GM19328 (cell line): ENCODE measurements around the gene BHLHE40.

Experiments
- ATAC-seq: cut with Tn5 transposase; IDR thresholded peaks from one replicate; pipeline ENCODE4 v1.9.1; 2021; ENCODE audit warnings: mild to moderate bottlenecking, moderate library complexity; ENCODE audit not compliant: unreplicated experiment

BHLHE40 gene

DNA sequence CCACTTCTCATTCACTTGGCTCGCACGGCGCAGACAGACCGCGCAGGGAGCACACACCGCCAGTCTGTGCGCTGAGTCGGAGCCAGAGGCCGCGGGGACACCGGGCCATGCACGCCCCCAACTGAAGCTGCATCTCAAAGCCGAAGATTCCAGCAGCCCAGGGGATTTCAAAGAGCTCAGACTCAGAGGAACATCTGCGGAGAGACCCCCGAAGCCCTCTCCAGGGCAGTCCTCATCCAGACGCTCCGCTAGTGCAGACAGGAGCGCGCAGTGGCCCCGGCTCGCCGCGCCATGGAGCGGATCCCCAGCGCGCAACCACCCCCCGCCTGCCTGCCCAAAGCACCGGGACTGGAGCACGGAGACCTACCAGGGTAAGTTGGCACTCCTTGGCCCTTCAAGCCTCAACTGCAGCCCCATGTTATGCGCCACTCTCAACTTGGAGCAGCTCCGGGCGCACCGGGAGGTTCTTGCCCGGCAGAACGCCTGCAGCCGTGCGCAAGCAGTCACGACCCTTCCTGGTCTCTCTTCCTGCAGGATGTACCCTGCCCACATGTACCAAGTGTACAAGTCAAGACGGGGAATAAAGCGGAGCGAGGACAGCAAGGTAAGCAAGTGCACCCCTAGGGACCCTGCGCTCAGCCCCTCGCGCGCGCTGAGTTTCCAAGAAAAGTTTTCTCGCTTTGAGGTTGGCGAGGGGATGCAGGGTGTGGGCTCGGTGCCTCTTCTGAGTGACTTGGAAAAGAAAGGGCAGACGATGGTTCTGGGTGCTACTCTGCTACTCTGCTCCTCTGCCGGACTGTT lies at the start of gene BHLHE40:
BHLHE40 (plus strand) TSS at position 10 of the 801 bp plus-strand sequence; CDS start at position 292, 282 bp downstream.
- ATAC-seq = no peak

DNA sequence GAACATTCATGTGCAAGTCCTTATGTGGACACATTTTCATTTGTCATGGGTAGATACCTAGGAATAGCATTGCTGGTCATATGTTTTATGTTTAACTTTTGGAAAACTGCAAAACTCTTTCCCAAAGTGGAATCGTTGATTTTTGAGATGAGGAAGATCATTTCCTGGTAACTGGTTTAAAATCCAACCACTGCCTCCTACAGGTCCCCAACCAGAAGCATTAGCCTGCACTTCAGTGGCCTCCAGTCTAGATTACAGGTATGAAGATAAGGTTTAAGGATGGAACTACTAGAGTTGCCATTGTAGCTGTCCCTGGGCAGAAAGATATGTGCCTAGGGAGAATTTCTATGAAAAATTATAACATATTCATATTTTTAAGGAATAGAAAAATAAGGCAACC lies 48.7 kb upstream of the BHLHE40 start:
- ATAC-seq = no peak

DNA sequence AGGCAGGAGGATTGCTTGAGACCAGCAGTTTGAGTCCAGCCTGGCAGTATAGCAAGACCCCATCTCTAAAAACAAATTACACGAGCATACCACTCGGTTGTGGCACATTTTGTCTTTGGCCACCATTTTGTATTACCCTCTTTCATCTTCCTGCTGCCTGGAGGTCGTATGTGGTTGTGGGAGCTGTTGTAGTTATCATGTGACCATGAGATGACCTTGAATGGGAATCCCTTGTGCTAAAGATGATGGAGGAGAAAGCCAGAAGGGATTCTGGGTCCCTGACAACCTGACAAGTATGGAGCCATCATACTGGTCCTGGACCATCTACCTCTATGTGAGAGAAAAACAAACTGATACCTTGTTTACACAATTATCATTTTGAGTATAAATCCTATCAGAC lies 45.2 kb upstream of the BHLHE40 start:
- ATAC-seq = no peak

DNA sequence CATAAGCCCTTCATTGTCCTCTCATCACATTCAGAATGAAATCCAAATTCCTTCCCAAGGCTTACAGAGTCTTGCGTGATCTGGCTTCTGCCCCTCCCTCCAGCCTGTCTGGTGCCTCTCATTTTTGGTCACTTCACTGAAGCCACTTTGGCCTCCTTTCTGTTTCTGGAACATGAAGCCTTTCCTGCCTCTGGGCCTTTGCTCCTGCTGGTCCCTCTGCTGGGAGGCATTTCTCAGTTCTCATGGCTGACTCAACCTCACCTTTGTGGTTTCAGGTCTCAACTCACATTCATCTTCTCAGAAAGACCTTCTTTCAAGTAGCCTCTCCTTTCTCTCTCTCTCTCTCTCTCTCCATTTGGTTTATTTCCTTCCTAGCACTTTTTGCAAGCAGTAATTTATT lies 43.9 kb upstream of the BHLHE40 start:
- no peak for ATAC-seq

DNA sequence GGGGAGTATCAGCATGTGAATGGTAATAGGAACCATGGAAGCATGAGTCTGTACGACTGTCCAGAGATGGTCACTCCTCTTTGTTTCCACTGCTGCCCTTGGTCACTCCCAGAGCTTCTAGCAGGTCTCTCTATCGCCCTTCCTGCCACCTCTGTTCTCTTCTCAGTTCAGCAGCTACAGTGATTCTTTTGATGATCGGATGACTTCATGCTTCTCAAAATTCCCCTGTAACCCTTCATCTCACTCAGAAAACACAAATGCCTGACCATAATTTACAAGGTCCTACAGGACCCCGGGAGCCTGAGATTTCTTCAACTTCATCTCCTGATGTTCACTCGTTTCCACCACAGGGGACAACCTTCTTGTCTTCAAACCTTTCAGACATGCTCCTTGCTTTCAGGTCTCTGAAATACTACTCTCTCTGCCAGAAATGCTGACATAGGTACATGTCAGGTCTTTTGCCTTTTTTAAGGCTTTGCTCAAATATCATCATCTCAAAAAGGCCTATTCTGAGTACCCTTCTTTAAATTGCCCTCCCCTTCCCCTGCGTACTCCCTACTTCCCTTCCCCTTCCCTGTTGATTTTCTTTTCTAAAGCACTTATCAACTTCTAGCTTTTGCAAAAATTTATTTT lies 42.1 kb upstream of the BHLHE40 start:
- no peak for ATAC-seq

DNA sequence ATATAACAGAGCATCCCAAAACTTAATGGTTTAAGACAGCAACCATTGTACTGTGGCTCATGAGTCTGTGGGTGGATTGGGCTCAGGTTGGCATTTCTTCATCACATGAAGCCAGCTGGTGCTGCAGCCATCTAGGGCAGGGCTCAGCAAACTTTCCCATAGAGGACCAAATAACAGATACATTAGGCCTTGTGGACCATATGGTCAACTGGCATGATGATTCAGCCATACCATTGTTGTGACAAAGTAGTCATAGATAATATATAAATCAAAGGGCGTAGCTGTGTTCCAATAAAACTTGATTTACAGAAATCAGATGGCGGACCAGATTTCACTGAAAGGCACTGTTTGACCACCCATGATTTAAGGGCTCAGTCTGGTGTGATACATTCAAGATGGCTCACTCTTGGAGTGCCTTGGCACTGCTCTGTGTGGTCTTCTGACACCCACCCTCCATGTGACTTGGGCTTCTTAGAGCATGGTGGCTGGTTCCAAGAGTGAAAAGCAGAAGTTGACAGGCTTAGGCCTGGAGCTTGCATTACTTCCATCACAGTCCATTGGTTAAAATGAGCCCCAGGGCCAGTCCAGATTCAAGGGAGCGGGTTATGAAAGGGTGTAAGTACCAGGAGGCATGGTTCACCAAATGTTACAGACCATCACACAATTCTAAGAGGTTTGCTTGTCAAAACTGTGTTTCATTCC lies 40.8 kb upstream of the BHLHE40 start:
- ATAC-seq = no peak

DNA sequence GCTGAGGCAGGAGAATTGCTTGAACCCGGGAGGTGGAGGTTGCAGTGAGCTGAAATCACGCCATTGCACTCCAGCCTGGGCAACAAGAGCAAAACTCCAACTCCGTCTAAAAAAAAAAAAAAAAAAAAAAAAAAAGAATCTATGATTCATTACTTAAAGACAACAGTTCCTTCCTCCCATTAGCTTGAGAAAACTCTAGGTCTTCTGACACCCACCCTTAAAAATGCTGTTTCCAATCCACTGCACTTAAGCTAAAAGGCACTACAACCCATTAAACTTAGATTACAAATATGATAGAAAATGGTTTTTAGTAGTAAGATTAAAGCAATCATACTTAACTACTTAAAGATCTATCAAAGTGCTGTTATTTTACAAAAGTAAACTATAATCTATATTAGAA lies 40.0 kb upstream of the BHLHE40 start:
- ATAC-seq = no peak

DNA sequence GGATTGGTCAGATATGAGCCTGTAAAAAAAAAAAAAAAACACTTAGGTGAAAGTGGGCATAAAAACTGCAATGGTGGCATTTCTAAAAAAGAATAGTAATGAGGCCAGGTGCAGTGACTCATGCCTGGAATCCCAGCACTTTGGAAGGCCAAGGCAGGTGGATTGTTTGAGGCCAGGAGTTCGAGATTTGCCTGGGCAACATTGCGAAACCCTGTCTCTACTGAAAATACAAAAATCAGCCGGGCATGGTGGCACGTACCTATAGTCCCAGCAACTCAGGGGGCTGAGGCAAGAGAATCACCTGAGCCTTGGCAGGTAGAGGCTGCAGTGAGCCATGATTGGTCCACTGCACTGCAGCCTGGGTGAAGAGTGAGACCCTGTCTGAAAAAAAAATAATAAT lies 38.3 kb upstream of the BHLHE40 start:
- ATAC-seq = no peak

DNA sequence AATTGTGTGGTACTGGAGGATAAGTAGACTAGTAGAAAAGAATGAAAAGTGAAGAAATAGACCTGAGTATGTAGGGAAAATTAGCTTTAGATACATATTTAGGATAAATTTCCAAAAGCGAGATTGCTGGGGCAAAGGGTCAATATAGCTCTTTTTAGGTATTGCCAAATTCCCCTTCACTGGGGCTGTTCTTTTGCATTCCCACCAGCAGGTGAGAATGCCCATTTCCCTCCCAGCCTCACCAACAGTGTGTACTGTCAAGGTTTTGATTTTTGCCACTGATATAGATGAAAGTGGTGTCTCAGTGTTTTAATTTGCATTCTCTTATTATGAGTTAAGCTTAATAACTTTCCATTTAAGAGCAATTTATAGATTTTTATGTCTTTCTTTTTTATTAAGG lies 35.7 kb upstream of the BHLHE40 start:
- no peak for ATAC-seq

DNA sequence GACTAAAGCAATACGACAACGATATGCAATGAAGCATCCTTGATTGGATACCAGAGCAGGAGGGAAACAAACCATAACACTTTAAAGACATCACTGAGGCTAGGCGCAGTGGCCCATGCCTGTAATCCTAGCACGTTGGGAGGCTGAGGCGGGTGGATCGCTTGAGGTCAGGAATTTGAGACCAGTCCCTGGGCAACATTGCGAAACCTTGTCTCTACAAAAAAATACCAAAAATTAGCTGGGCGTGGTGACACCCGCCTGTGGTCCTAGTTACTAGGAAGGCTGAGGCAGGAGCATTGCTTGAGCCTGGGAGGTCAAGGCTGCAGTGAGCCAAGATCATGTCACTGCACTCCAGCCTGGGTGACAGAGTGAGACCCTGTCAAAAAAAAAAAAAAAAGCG lies 33.9 kb upstream of the BHLHE40 start:
- ATAC-seq = no peak

DNA sequence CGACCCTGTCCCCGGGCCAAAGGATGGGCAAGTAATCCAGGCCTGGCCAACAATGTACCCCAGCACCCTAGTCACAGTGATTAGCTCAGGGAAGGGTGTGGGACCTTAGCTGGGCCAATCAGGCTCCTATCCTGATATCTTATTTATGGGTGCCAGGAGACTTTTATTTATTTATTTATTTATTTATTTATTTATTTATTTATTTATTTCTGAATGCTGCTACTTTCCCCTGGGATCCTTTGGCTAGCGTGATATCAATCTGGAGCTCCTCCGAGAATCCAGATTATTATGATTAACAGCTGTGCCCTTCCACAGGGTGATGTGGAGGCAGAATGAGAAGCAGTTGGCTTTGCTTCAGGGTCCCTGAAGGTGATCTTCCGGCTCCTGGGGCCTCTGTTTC lies 32.2 kb upstream of the BHLHE40 start:
- ATAC-seq = no peak

DNA sequence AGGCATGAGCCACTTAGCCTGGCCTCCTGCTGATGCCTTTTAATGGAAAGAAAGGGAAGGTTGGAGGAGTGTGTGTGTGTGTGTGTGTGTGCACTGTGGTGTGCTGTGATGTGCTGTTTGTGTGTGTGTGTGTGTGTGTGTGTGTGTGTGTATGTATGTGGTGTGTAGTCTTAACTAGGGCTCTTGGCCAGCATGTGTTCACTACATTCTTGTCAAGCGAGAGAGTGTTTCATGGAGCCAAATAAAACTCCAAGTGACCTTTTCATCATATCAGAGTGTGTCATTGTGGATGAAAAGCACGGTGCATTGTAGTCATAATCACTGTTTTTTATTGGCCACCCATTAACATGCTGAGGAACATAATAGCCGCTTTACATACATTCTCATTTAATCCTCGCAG lies 30.8 kb upstream of the BHLHE40 start:
- no peak for ATAC-seq

DNA sequence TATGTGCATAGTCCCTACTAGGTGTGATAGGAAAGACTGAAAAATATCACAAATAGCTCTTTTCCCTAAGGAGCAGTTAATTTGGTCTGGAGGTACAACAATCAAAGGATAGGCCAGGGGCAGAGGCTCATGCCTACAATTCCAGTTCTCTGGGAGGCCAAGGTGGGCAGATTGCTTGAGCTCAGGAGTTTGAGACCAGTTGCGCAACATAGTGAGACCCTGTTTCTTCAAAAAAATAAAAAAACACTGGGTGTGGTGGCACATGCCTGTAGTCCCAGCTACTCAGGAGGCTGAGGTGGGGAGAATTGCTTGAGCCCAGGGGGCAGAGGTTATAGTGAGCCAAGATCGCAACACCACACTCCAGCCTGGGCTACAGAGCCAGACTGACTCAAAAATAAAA lies 30.2 kb upstream of the BHLHE40 start:
- no peak for ATAC-seq

DNA sequence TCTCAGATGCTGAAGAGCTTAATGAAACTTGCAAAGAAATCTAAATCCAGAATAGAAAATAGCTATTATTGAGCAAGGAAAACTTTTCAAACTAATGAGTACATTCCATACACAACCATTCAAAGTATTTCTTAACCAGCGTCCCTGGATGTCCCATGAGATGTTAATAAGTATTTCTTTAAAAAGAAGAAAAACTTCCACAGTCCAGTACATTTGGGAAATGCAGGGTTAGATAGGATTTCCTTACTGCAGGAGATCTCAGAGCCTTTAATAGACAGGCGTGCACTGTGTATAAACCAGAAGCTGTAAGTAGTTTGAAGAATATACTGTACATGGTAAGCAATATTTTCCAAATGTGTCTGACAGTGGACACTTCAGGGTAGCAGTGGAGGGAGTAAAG lies 29.6 kb upstream of the BHLHE40 start:
- ATAC-seq = no peak

DNA sequence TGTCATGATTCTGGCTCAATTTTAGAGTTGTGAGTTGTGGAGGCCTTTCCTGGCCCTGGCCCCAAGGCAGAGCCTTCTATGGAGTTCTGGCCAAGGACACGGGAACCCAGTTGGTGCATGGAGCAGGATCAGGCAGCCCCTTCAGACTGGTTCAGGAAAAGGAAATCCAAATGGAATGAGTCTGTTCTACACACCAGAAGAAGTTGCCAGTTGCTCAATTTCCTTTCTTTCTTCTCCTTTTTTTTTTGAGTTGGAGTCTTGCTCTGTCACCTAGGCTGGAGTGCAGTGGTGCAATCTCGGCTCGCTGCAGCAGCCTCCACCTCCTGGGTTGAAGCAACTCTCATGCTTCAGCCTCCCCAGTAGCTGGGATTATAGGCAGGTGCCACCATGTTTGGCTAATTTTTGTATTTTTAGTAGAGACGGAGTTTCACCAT lies 28.9 kb upstream of the BHLHE40 start:
- ATAC-seq = no peak

DNA sequence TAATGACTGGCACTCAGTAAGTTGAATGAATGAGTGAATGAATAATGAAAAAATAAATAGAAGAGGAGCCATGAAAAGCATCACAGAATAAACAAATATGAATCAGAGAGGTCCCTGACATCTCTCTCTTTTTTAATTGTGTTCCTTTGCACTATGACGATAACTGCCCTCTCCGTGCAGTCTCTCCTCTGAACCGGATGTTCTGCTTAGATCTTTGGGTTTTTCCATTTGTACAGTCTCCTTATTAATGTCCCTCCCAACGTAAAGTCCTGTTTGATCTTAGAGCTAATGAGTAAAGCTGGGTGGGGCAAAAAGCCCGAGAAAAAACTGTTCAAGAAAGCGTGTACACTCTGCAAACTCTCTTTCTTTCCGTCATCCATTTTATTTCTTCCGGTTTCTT lies 28.3 kb upstream of the BHLHE40 start:
- ATAC-seq = no peak

DNA sequence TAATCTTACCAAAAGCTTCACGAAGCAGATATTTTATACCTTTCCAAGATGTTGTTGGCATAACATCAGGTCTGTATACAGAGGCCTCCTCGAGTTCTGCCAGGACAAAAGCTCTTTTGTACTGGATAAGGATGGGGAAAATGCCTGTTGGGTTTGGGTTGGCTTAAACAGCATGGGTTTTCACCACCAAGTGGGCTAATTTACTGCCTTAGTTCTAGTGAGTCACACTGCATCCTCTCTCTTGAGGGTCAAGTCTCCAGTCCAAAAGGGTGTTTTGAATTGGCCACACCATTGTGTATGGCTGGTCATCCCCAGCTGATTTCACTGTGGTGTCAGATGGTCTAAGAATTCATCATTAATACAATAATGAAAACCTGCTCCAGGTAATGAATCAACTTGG lies 26.1 kb upstream of the BHLHE40 start:
- no peak for ATAC-seq

DNA sequence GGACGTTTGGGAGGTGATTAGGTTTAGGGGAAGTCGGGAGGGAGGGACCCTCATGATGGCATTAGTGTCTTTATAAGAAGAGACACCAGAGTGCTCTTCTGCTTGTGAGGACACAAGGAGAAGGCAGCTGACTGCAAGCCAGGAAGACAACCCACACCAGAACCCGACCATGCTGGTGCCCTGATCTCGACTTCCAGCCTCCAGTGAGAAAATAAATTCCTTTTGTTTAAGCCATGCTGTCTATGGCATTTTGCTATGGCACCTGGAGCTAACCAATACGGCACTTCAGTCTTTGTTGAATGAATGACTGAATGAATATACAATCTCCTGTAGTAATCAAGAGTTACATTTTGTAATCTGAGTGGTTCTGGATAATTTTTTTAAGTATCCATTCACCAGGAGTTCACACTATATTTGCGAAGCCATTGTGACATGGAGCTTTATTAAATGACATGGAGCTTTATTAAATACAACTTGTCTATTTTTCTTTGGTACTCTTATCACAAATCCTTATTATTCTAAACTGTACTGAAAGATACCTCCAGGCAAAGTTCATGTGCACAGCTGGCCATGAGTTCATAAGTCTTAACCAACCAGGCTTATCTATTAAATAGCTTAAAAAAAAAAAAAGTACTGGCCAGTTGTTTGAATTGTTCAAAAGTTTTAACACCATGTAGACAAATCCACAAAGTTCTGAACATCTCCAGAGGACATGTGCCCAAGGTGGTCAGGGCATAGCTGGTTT lies 24.8 kb upstream of the BHLHE40 start:
- ATAC-seq = no peak

DNA sequence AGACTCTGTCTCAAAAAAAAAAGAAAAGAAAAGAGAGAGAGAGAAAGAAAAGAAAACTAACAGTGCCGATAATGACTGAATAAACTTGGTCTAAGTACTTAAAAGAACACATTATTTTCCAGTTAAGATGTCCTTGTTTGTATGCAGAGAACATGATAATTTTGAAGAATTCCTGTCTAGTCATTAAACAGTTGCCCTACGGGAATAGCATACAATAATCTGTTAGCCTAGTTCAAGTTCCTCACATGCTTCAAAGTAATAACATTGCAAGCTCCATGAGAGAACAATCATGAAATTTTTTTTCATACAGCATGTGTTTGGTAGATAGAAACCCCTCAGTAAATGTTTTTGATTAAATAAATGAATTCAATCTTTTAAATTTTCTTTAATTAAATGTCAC lies 23.1 kb upstream of the BHLHE40 start:
- no peak for ATAC-seq

DNA sequence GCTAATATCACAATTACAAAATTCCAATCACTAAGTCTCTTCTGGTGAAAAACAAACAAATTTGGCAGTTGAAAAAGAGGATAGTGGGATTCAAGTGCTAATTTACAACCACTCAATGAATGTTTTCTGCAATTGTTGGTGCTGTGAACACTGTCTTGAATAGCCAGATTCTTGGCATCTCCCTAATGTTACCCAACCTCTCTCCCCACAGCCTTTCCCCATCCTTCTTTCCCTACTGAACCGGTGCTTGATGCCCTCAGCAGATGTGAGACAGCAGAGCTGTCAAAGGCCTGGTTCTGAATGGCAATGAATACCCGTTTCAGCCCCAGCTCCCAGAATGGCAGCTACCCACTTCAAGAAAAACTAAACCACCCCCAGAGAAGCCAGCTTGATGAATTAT lies 22.5 kb upstream of the BHLHE40 start:
- no peak for ATAC-seq

DNA sequence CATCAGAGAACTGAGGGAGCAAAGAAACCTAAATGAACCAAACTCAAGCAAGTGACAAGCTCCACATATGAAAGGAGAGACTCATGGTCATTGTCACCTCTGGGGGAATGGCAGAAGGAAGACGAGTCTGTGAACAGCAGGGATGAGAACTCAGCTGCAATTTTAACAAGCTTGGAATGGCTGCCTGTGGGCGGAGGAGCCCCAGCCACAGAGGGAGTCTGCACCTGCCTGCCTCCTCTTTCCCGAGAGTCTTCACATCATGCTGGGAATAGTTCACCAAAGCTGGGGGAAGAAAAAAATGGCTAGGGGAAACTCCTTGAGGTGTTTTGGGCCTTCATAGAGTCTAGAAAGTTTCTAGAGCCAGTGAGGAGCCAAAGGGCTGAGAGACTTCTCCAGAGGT lies 21.3 kb upstream of the BHLHE40 start:
- no peak for ATAC-seq
